H1 (cell line): ENCODE data around the gene AP2A2. TPM values are rescaled to one million over a fixed set of nuclear protein-coding genes. Genes with fewer than 3 reads are reported as not detected.

Experiments
- GABPA ChIP-seq: IDR thresholded peaks from 2 replicates; pipeline ENCODE4 v1.6.1; 2011; ENCODE audit warnings: mild to moderate bottlenecking, low read length, moderate library complexity, borderline replicate concordance; ENCODE audit not compliant: insufficient read depth
- GTF2F1 ChIP-seq: IDR thresholded peaks from 2 replicates; pipeline ENCODE4 v1.6.1; 2012; ENCODE audit warnings: low read depth, low read length, improper control_type of control experiment, borderline replicate concordance
- NANOG ChIP-seq: IDR thresholded peaks from 2 replicates; pipeline ENCODE4 v1.6.1; 2011; ENCODE audit warnings: low read length, low read depth, mild to moderate bottlenecking, inconsistent platforms; ENCODE audit not compliant: insufficient read depth, poor library complexity, severe bottlenecking
- NRF1 ChIP-seq: IDR thresholded peaks from 2 replicates; pipeline ENCODE4 v1.6.1; 2011; ENCODE audit warnings: mild to moderate bottlenecking, low read depth, low read length, improper control_type of control experiment
- POLR2A ChIP-seq, 2 experiments: IDR thresholded peaks; 1 replicate in 1 of 2; 2 replicates in 1 of 2; pipeline ENCODE4 v1.6.1; 2011; ENCODE audit warnings: low read depth in 2 of 2, low read length in 2 of 2, mild to moderate bottlenecking in 2 of 2; ENCODE audit errors: control extremely low read depth in 1 of 2
- RBBP5 ChIP-seq: IDR thresholded peaks from 2 replicates; pipeline ENCODE4 v1.7.1; 2012; ENCODE audit warnings: low read depth, mild to moderate bottlenecking, inconsistent platforms, low read length, moderate library complexity, borderline replicate concordance
- SUZ12 ChIP-seq: fragments of 200-600 bp; sonication (generic); IDR thresholded peaks from 2 replicates; pipeline ENCODE4 v1.6.1; 2012; ENCODE audit warnings: mild to moderate bottlenecking, inconsistent platforms, low read length, moderate library complexity, mixed read lengths
- TCF12 ChIP-seq: IDR thresholded peaks from 2 replicates; pipeline ENCODE4 v1.6.1; 2011; ENCODE audit warnings: low read depth, mild to moderate bottlenecking, low read length
- TEAD4 ChIP-seq: IDR thresholded peaks from 2 replicates; pipeline ENCODE4 v1.6.1; 2012; ENCODE audit warnings: low read depth, low read length, inconsistent platforms, mixed read lengths
- ZNF274 ChIP-seq: IDR thresholded peaks from 2 replicates; pipeline ENCODE4 v1.7.0; 2012; ENCODE audit warnings: low read length, borderline replicate concordance; ENCODE audit errors: extremely low read depth
- polyA plus RNA-seq, 7 experiments: library from polyadenylated mRNA; depleted of rRNA in 3 of 7; stranded (reverse) in 5 of 7; unstranded in 2 of 7; fragments of >200 nt in 5 of 7; fragments of 200-250 nt in 2 of 7; gene quantifications; 1 replicate in 5 of 7; 2 replicates in 1 of 7; 4 replicates in 1 of 7; pipeline versions ENCODE4 v1.2.1 to v1.2.3, GENCODE V29; 2011 to 2013; ENCODE audit warnings: missing spikeins in 2 of 7, mixed read lengths in 2 of 7
- total RNA-seq: library from RNA; stranded (reverse); fragmentation: NEBNext Ultra II Directional; extraction: Animal tissue kit (Norgen Biotek cat#: 25700); gene quantifications from 2 replicates; pipeline ENCODE4 v1.2.1, GENCODE V29; 2021

AP2A2 gene
- total and polyA plus RNA-seq, 2 of the 8 experiments (the other 6 are each of a cell fraction or from before 2014, with no cell fraction given), result 50.0 to 65.0 TPM

DNA sequence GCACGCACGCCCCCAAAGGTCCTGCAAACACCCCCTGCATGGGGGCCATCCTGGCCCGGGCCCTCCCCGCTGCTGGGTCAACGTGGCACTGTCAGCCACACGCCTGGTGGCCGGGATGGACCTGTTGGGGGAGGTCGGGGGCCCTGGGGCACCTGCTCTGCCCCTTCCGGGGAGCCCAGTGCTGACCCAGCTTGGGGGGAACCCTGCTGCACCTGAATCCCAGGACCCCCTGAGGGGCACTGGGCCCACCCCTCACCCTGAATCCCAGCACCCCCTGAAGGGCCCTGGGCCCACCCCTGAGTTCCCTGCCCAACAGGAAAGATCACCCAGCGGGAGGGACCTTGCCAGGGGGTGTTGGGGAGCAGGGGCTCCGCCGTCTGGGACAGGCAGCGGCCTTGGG is 111.3 kb downstream of the AP2A2 start (continued):
- TF ChIP-seq GABPA (no peak), SUZ12 (no peak), ZNF274 (no peak), GTF2F1 (no peak), NANOG (no peak), RBBP5 (no peak), NRF1 (no peak), POLR2A (IDR thresholded peaks at IDR 0.05; ENCODE audit: control extremely low read depth in 1 of 2, low read depth in 2 of 2, low read length in 2 of 2) (no peak), TEAD4 (no peak), TCF12 (no peak)
